DND-41 (cell line): ENCODE results near the gene GPR176.

ENCODE experiments used
- EZH2 ChIP-seq: IDR thresholded peaks from 3 replicates; pipeline ENCODE4 v1.6.1; 2012; ENCODE audit warnings: borderline replicate concordance, low read depth, mild to moderate bottlenecking, moderate library complexity, low read length, inconsistent platforms; ENCODE audit not compliant: severe bottlenecking
- TF ChIP-seq, protein P1 (sequence below): IDR thresholded peaks from 2 replicates; pipeline ENCODE4 v1.5.1; 2012; ENCODE audit warnings: borderline replicate concordance, low read length, moderate library complexity, mild to moderate bottlenecking; ENCODE audit not compliant: poor library complexity, severe bottlenecking; ENCODE audit errors: extremely low read depth

- TF ChIP-seq, protein P1, sequence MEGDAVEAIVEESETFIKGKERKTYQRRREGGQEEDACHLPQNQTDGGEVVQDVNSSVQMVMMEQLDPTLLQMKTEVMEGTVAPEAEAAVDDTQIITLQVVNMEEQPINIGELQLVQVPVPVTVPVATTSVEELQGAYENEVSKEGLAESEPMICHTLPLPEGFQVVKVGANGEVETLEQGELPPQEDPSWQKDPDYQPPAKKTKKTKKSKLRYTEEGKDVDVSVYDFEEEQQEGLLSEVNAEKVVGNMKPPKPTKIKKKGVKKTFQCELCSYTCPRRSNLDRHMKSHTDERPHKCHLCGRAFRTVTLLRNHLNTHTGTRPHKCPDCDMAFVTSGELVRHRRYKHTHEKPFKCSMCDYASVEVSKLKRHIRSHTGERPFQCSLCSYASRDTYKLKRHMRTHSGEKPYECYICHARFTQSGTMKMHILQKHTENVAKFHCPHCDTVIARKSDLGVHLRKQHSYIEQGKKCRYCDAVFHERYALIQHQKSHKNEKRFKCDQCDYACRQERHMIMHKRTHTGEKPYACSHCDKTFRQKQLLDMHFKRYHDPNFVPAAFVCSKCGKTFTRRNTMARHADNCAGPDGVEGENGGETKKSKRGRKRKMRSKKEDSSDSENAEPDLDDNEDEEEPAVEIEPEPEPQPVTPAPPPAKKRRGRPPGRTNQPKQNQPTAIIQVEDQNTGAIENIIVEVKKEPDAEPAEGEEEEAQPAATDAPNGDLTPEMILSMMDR = no peak
- TF ChIP-seq EZH2 = no peak
Observed at GRCh38 chr15:39777496-39777895, 142.6 kb downstream of the GPR176 start.
